Measurements from ENCODE around the gene KCNE3. TPM values are rescaled to one million over a fixed set of nuclear protein-coding genes. Genes with fewer than 3 reads are reported as not detected.

The KCNE3 gene
- total and polyA plus RNA-seq, 2 donors from 2014 or later = 15.9 to 19.2 TPM

DNA sequence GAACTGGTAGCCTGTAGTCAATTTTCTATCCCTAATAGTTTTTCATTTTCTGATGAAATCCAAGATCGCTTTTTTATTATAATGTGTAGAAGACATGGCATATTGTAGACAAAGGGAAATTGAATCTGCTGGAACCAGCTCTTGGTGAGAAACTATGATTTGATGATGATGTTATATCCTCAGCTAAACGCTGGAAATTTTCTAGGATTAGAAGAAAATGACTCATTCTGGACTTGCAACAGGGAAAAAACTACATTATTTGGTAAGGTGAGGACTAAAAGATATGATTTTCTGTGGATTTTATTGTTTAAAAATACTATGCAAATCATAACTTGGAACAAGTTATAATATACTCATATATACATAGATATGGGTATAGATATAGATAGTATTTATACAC is 55.0 kb downstream of the KCNE3 start:
- Histone ChIP-seq H3K27me3 (ENCODE audit: control insufficient read depth, insufficient read depth, low read length) (no peaks in the 10 kb centered on the region), H3K4me1 (ENCODE audit: control insufficient read depth in 2 of 3, insufficient read depth in 2 of 3, low read depth in 1 of 3, low read length in 3 of 3) (peaks cover 0 to 2% (median 0%) of the 10 kb centered on the region in 3 donors), H3K9me3 (ENCODE audit: control insufficient read depth in 2 of 3, insufficient read depth in 1 of 3, low read length in 3 of 3) (no peaks in the 10 kb centered on the region), H3K9ac (ENCODE audit: low read length in 3 of 3) (no peak overlapping the region), H3K4me3 (ENCODE audit: low read length in 3 of 3) (no peak overlapping the region), H3K27ac (ENCODE audit: low read depth in 2 of 2, low read length in 2 of 2) (no peak overlapping the region), H3K36me3 (ENCODE audit: control insufficient read depth in 2 of 3, insufficient read depth in 3 of 3, low read length in 3 of 3) (no peaks in the 10 kb centered on the region)
- intact Hi-C loops (cut with DNase I) = no loop called here
- FAIRE-seq (no peak), DNase-seq (no peak)
- TF ChIP-seq, protein P1, sequence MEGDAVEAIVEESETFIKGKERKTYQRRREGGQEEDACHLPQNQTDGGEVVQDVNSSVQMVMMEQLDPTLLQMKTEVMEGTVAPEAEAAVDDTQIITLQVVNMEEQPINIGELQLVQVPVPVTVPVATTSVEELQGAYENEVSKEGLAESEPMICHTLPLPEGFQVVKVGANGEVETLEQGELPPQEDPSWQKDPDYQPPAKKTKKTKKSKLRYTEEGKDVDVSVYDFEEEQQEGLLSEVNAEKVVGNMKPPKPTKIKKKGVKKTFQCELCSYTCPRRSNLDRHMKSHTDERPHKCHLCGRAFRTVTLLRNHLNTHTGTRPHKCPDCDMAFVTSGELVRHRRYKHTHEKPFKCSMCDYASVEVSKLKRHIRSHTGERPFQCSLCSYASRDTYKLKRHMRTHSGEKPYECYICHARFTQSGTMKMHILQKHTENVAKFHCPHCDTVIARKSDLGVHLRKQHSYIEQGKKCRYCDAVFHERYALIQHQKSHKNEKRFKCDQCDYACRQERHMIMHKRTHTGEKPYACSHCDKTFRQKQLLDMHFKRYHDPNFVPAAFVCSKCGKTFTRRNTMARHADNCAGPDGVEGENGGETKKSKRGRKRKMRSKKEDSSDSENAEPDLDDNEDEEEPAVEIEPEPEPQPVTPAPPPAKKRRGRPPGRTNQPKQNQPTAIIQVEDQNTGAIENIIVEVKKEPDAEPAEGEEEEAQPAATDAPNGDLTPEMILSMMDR (IDR thresholded peaks at IDR 0.05; ENCODE audit: borderline replicate concordance, extremely low read depth, insufficient read depth) = no peak

DNA sequence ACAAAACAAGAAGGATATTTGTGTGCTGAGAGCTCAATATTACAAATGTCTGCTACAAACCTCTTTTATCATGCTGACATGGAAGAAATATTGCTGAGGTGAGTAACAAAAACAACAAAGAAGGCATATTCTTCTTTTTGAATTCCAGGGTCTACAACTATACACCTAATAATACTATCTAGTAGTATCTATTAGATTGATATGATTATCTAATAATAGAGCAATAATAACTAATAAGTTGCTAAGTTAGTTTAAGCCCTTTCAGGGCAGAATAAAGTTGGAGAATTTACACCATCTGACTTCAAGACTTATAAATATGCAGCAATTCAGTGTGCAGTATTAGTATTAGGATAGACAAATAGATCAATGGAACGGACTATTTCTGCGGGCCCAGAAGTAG is 57.7 kb downstream of the KCNE3 start:
- no peak for FAIRE-seq
- Histone ChIP-seq H3K36me3 (ENCODE audit: control insufficient read depth in 2 of 3, insufficient read depth in 3 of 3, low read length in 3 of 3) (no peaks in the 10 kb centered on the region), H3K9me3 (ENCODE audit: control insufficient read depth in 2 of 3, insufficient read depth in 1 of 3, low read length in 3 of 3) (no peaks in the 10 kb centered on the region), H3K27me3 (ENCODE audit: control insufficient read depth, insufficient read depth, low read length) (no peaks in the 10 kb centered on the region), H3K4me1 (ENCODE audit: control insufficient read depth in 2 of 3, insufficient read depth in 2 of 3, low read depth in 1 of 3, low read length in 3 of 3) (peaks cover 0 to 2% (median 0%) of the 10 kb centered on the region in 3 donors), H3K9ac (ENCODE audit: low read length in 3 of 3) (no peak overlapping the region), H3K27ac (ENCODE audit: low read depth in 2 of 2, low read length in 2 of 2) (no peak overlapping the region), H3K4me3 (ENCODE audit: low read length in 3 of 3) (no peak overlapping the region)
- TF ChIP-seq, protein P1 (IDR thresholded peaks at IDR 0.05; ENCODE audit: borderline replicate concordance, extremely low read depth, insufficient read depth) = no peak
- no peak for DNase-seq
- intact Hi-C loops (cut with DNase I) = no loop called here

Other genes starting within 250 kb of the KCNE3 start
- 1.2 TPM for gene P4HA3, start 155.9 kb downstream of the KCNE3 start, total RNA-seq
- gene P4HA3, start 155.9 kb downstream of the KCNE3 start, polyA plus RNA-seq (ENCODE audit: insufficient read depth, low read depth, low replicate concordance) = 0.39 TPM
- gene PGM2L1, start 69.1 kb downstream of the KCNE3 start, total RNA-seq = 11.5 TPM
- 1.0 TPM for gene PGM2L1, start 69.1 kb downstream of the KCNE3 start, polyA plus RNA-seq (ENCODE audit: insufficient read depth, low read depth, low replicate concordance)
- 4.0 TPM for gene LIPT2, start 26.2 kb upstream of the KCNE3 start, total RNA-seq
- 8.9 TPM for gene LIPT2, start 26.2 kb upstream of the KCNE3 start, polyA plus RNA-seq (ENCODE audit: insufficient read depth, low read depth, low replicate concordance)
- 22.3 TPM for gene POLD3, start 125.0 kb upstream of the KCNE3 start, total RNA-seq
- gene POLD3, start 125.0 kb upstream of the KCNE3 start, polyA plus RNA-seq (ENCODE audit: insufficient read depth, low read depth, low replicate concordance) = 12.8 TPM